NCI-H2081 (cell line): ENCODE measurements around the gene RET.
"Not testable (repeated sequence)": the region's sequence is repeated elsewhere in the genome, so short reads cannot be mapped to it uniquely, and the experiment has no call there.

ENCODE experiments used
- DNase-seq, 2 experiments: peaks; one replicate each; lab custom pipeline; 2025; lab: John Stamatoyannopoulos, UW

The RET gene

GRCh38 chr10:43136432-43136831 is 59.6 kb downstream of the RET start:
- no peak for DNase-seq

GRCh38 chr10:43136995-43137716 is 60.3 kb downstream of the RET start:
- no peak for DNase-seq

- peak in 1 of 2 experiments; percentile 12 for DNase-seq
Observed at GRCh38 chr10:43137717-43138020, 60.8 kb downstream of the RET start.

- DNase-seq, result peak; percentile 79 to 87
Observed at GRCh38 chr10:43138021-43138756, 61.3 kb downstream of the RET start, which contains the start of gene CSGALNACT2. Gene CSGALNACT2 (plus strand): TSS chr10:43138445. CDS start chr10:43155150, 16,705 bp downstream.

- peak in 1 of 2 experiments; percentile 27 for DNase-seq
Observed at GRCh38 chr10:43138757-43139241, 61.9 kb downstream of the RET start.

- DNase-seq, result no peak
Observed at GRCh38 chr10:43141421-43141820, 64.6 kb downstream of the RET start.

- DNase-seq, result no peak
Observed at GRCh38 chr10:43145311-43145710, 68.4 kb downstream of the RET start.

GRCh38 chr10:43145936-43146335 is 69.1 kb downstream of the RET start:
- not testable (repeated sequence) for DNase-seq

GRCh38 chr10:43151371-43151770 is 74.5 kb downstream of the RET start:
- DNase-seq, result no peak

GRCh38 chr10:43153901-43154300 is 77.0 kb downstream of the RET start:
- no peak for DNase-seq

GRCh38 chr10:43155221-43155620 is 78.4 kb downstream of the RET start:
- no peak for DNase-seq

GRCh38 chr10:43155741-43156140 is 78.9 kb downstream of the RET start:
- DNase-seq, result no peak

GRCh38 chr10:43156590-43157341 is 79.9 kb downstream of the RET start:
- no peak for DNase-seq

- DNase-seq, result no peak
Observed at GRCh38 chr10:43158636-43159035, 81.8 kb downstream of the RET start.

- DNase-seq, result no peak
Observed at GRCh38 chr10:43160046-43160920, 83.4 kb downstream of the RET start.

GRCh38 chr10:43160921-43161255 is 84.0 kb downstream of the RET start:
- DNase-seq, result no peak

GRCh38 chr10:43162604-43163003 is 85.7 kb downstream of the RET start:
- DNase-seq, result no peak

- DNase-seq, result peak in 1 of 2 experiments; percentile 5
Observed at GRCh38 chr10:43166207-43166879, 89.5 kb downstream of the RET start.

- peak in 1 of 2 experiments; percentile 62 for DNase-seq
Observed at GRCh38 chr10:43166880-43167497, 90.1 kb downstream of the RET start.

GRCh38 chr10:43167498-43167889 is 90.6 kb downstream of the RET start:
- no peak for DNase-seq

GRCh38 chr10:43170491-43170890 is 93.6 kb downstream of the RET start:
- DNase-seq, result no peak
